ENCODE measurements around the gene KEAP1. TPM values are rescaled to one million over a fixed set of nuclear protein-coding genes. Genes with fewer than 3 reads are reported as not detected.
A peak's percentile ranks its signal among the peaks of the same experiment; 100 is the strongest.

The KEAP1 gene
- total and polyA plus RNA-seq, 2 of the 13 experiments (the other 11 are each of a cell fraction or from before 2014, with no cell fraction given): 56.7 to 72.9 TPM

- no peak for TF ChIP-seq PRDM4 (CRISPR knock-in tag; IDR thresholded peaks at IDR 0.05; ENCODE audit: borderline replicate concordance)
- TF ChIP-seq PBX2 (CRISPR knock-in tag; IDR thresholded peaks at IDR 0.05): no peak
- 0 out of 2 replicates have a peak, but pooled peaks have one; percentile 50 for TF ChIP-seq DNMT3B (CRISPR knock-in tag; conservative IDR thresholded peaks at IDR 0.05)
- TF ChIP-seq HMGXB4 (CRISPR knock-in tag; IDR thresholded peaks at IDR 0.05; ENCODE audit: borderline replicate concordance in 1 of 2, low read depth in 1 of 2): peak in 1 of 2 experiments; percentile 6; a peak in 1 of 4 replicates
- TF ChIP-seq ZMYM2 (CRISPR knock-in tag; IDR thresholded peaks at IDR 0.05): no peak
- peak; percentile 99 for TF ChIP-seq HIC2 (CRISPR knock-in tag; IDR thresholded peaks at IDR 0.05; ENCODE audit: low read depth)
- 0 out of 2 replicates have a peak, but pooled peaks have one; percentile 7 for TF ChIP-seq HDAC2 (CRISPR knock-in tag; IDR thresholded peaks at IDR 0.05)
- no peak for TF ChIP-seq TBP (CRISPR knock-in tag; IDR thresholded peaks at IDR 0.05)
- TF ChIP-seq GLI4 (CRISPR knock-in tag; IDR thresholded peaks at IDR 0.05; ENCODE audit: borderline replicate concordance): peak; percentile 0; the same call in 1 of the 2 replicates
- TF ChIP-seq RBM39 (IDR thresholded peaks at IDR 0.05; ENCODE audit: low read depth, low read length, poor library complexity, severe bottlenecking): peak; percentile 38
- TF ChIP-seq ZGPAT (CRISPR knock-in tag; IDR thresholded peaks at IDR 0.05): no peak; the same call in 1 of the 2 replicates
- peak; percentile 21; the same call in 1 of the 2 replicates for TF ChIP-seq ZSCAN9 (CRISPR knock-in tag; IDR thresholded peaks at IDR 0.05; ENCODE audit: borderline replicate concordance)
- TF ChIP-seq ETV6 (CRISPR knock-in tag; conservative IDR thresholded peaks at IDR 0.05): 0 out of 2 replicates have a peak, but pooled peaks have one; percentile 12
- TF ChIP-seq ZFP90 (CRISPR knock-in tag; IDR thresholded peaks at IDR 0.05; ENCODE audit: borderline replicate concordance): peak; percentile 12; the same call in 1 of the 2 replicates
- TF ChIP-seq NFYC (CRISPR knock-in tag; IDR thresholded peaks at IDR 0.05): no peak
- 0 out of 2 replicates have a peak, but pooled peaks have one; percentile 7 for TF ChIP-seq MEIS2 (CRISPR knock-in tag; IDR thresholded peaks at IDR 0.05)
- TF ChIP-seq FOXO1 (CRISPR knock-in tag; IDR thresholded peaks at IDR 0.05): no peak
- 0 out of 4 replicates have a peak, but pooled peaks of 1 of the 2 experiments have one; percentile 19 for TF ChIP-seq ATF4 (CRISPR knock-in tag; IDR thresholded peaks at IDR 0.05)
These were observed 1.1 kb downstream of the KEAP1 start (continued) for GRCh38 chr19:10501971-10502523.

All from HepG2 (cell line).